SK-N-SH treated with all-trans-retinoic acid at 6 μM for 48 hours (cell line): ENCODE measurements around the gene LYPD4.

ENCODE experiments used
- ATAC-seq: fragments of 200-7000 bp; cut with Tn5 transposase; 3 replicates; pipeline ENCODE4 v1.9.1; 2020; ENCODE audit warnings: mild to moderate bottlenecking, moderate library complexity
- ARNTL ChIP-seq: fragments of 450-650 bp; formaldehyde crosslinking; IDR thresholded peaks from 2 replicates; pipeline ENCODE4 v1.5.0; 2020; ENCODE audit warnings: low read depth, mild to moderate bottlenecking, moderate library complexity, borderline replicate concordance
- BACH2 ChIP-seq: fragments of 250-450 bp; sonication (Bioruptor Pico); IDR thresholded peaks from 2 replicates; pipeline ENCODE4 v1.9.0; 2021; ENCODE audit warnings: mild to moderate bottlenecking, borderline replicate concordance
- CREB5 ChIP-seq: fragments of 250-450 bp; sonication (Bioruptor Pico); IDR thresholded peaks from 2 replicates; pipeline ENCODE4 v1.5.1; 2020; ENCODE audit warnings: low read depth, mild to moderate bottlenecking, moderate library complexity
- CSDC2 ChIP-seq: fragments of 250-450 bp; sonication (Bioruptor Pico); IDR thresholded peaks from 2 replicates; pipeline ENCODE4 v1.5.0; 2020; ENCODE audit warnings: mild to moderate bottlenecking, moderate library complexity
- CSRNP3 ChIP-seq: fragments of 250-450 bp; sonication (Bioruptor Pico); IDR thresholded peaks from 2 replicates; pipeline ENCODE4 v1.5.1; 2021; ENCODE audit warnings: mild to moderate bottlenecking, moderate library complexity
- ESRRG ChIP-seq: fragments of 250-450 bp; sonication (Bioruptor Pico); IDR thresholded peaks from 2 replicates; pipeline ENCODE4 v1.6.1; 2021; ENCODE audit warnings: mild to moderate bottlenecking
- GLIS3 ChIP-seq: fragments of 250-450 bp; sonication (Bioruptor Pico); IDR thresholded peaks from 2 replicates; pipeline ENCODE4 v1.5.0; 2020; ENCODE audit warnings: mild to moderate bottlenecking, moderate library complexity
- ISL1 ChIP-seq: fragments of 250-450 bp; sonication (Bioruptor Pico); IDR thresholded peaks from 2 replicates; pipeline ENCODE4 v2.1.2; 2022; ENCODE audit warnings: mild to moderate bottlenecking, moderate library complexity
- OSR1 ChIP-seq: fragments of 250-450 bp; sonication (Bioruptor Pico); IDR thresholded peaks from 2 replicates; pipeline ENCODE4 v1.8.0; 2022; ENCODE audit warnings: moderate library complexity, mild to moderate bottlenecking, inconsistent platforms
- PATZ1 ChIP-seq: fragments of 250-450 bp; sonication (Bioruptor Pico); IDR thresholded peaks from 2 replicates; pipeline ENCODE4 v1.8.0; 2020; ENCODE audit warnings: mild to moderate bottlenecking, moderate library complexity, borderline replicate concordance
- POU6F1 ChIP-seq: fragments of 250-450 bp; sonication (Bioruptor Pico); IDR thresholded peaks from 2 replicates; pipeline ENCODE4 v1.8.0; 2021; ENCODE audit warnings: low read depth, mild to moderate bottlenecking, moderate library complexity, borderline replicate concordance
- PPARA ChIP-seq: fragments of 250-450 bp; sonication (Bioruptor Pico); IDR thresholded peaks from 2 replicates; pipeline ENCODE4 v1.5.0; 2020; ENCODE audit warnings: mild to moderate bottlenecking, borderline replicate concordance
- SNAI2 ChIP-seq: fragments of 250-450 bp; sonication (Bioruptor Pico); IDR thresholded peaks from 2 replicates; pipeline ENCODE4 v1.5.0; 2020; ENCODE audit warnings: mild to moderate bottlenecking, moderate library complexity
- TCF4 ChIP-seq: fragments of 250-450 bp; sonication (Bioruptor Pico); IDR thresholded peaks from 2 replicates; pipeline ENCODE4 v1.8.0; 2021; ENCODE audit warnings: mild to moderate bottlenecking, moderate library complexity, borderline replicate concordance
- TOX ChIP-seq: fragments of 250-450 bp; sonication (Bioruptor Pico); IDR thresholded peaks from 2 replicates; pipeline ENCODE4 v1.8.0; 2021; ENCODE audit warnings: mild to moderate bottlenecking, moderate library complexity, borderline replicate concordance
- TSHZ2 ChIP-seq: fragments of 250-450 bp; sonication (Bioruptor Pico); IDR thresholded peaks from 2 replicates; pipeline ENCODE4 v1.5.0; 2020; ENCODE audit warnings: mild to moderate bottlenecking, moderate library complexity
- ZC3H10 ChIP-seq: fragments of 250-450 bp; sonication (Bioruptor Pico); IDR thresholded peaks from 2 replicates; pipeline ENCODE4 v1.5.1; 2021; ENCODE audit warnings: mild to moderate bottlenecking, moderate library complexity
- ZFP3 ChIP-seq: fragments of 250-450 bp; sonication (Bioruptor Pico); IDR thresholded peaks from 2 replicates; pipeline ENCODE4 v1.5.0; 2020; ENCODE audit warnings: mild to moderate bottlenecking, moderate library complexity
- ZFP30 ChIP-seq: fragments of 450-650 bp; formaldehyde crosslinking; IDR thresholded peaks from 2 replicates; pipeline ENCODE4 v1.5.0; 2022; ENCODE audit warnings: mild to moderate bottlenecking, moderate library complexity
- ZNF565 ChIP-seq: fragments of 450-650 bp; formaldehyde crosslinking; conservative IDR thresholded peaks from 2 replicates; pipeline ENCODE4 v1.5.0; 2020; ENCODE audit warnings: low read depth, mild to moderate bottlenecking, moderate library complexity
- ZNF70 ChIP-seq: fragments of 450-650 bp; formaldehyde crosslinking; IDR thresholded peaks from 2 replicates; pipeline ENCODE4 v1.5.0; 2020; ENCODE audit warnings: mild to moderate bottlenecking, moderate library complexity
- ZNF8 ChIP-seq: fragments of 450-650 bp; formaldehyde crosslinking; IDR thresholded peaks from 2 replicates; pipeline ENCODE4 v1.5.0; 2020; ENCODE audit warnings: mild to moderate bottlenecking, moderate library complexity

The LYPD4 gene

GRCh38 chr19:41837981-41838708 is 6.3 kb downstream of the LYPD4 start:
- no peak for TF ChIP-seq ESRRG
- no peak for TF ChIP-seq CSRNP3 (CRISPR knock-in tag)
- no peak for TF ChIP-seq PPARA
- TF ChIP-seq BACH2 (CRISPR knock-in tag): no peak
- TF ChIP-seq TSHZ2 (CRISPR knock-in tag): no peak
- TF ChIP-seq ZFP30: no peak
- TF ChIP-seq CSDC2: no peak
- no peak for TF ChIP-seq ARNTL
- no peak for TF ChIP-seq GLIS3 (CRISPR knock-in tag)
- TF ChIP-seq CREB5: no peak
- TF ChIP-seq ISL1 (CRISPR knock-in tag): no peak
- TF ChIP-seq OSR1 (CRISPR knock-in tag): no peak
- TF ChIP-seq TOX (CRISPR knock-in tag): no peak
- no peak for TF ChIP-seq PATZ1 (CRISPR knock-in tag)
- TF ChIP-seq SNAI2: no peak
- no peak for TF ChIP-seq ZNF70 (CRISPR knock-in tag)
- no peak for TF ChIP-seq ZNF565 (CRISPR knock-in tag)
- no peak for TF ChIP-seq ZC3H10 (CRISPR knock-in tag)
- no peak for TF ChIP-seq POU6F1 (CRISPR knock-in tag)
- no peak for ATAC-seq

- TF ChIP-seq BACH2 (CRISPR knock-in tag) (no peak), PPARA (no peak), TCF4 (CRISPR knock-in tag) (no peak), ESRRG (no peak), GLIS3 (CRISPR knock-in tag) (no peak), POU6F1 (CRISPR knock-in tag) (no peak), ZNF8 (CRISPR knock-in tag) (no peak), ZC3H10 (CRISPR knock-in tag) (no peak), OSR1 (CRISPR knock-in tag) (no peak), TSHZ2 (CRISPR knock-in tag) (no peak), ZFP3 (CRISPR knock-in tag) (no peak), TOX (CRISPR knock-in tag) (no peak), SNAI2 (no peak)
- peak; percentile 82 for ATAC-seq
Measured at GRCh38 chr19:41821003-41821735, 23.3 kb downstream of the LYPD4 start.
